ENCODE data around the gene BSN. TPM values are rescaled to one million over a fixed set of nuclear protein-coding genes. Genes with fewer than 3 reads are reported as not detected.

Gene BSN
- total RNA-seq, 4 donors from 2014 or later = under 0.01 to 0.38 (median 0.16) TPM; not detected in 1

DNA sequence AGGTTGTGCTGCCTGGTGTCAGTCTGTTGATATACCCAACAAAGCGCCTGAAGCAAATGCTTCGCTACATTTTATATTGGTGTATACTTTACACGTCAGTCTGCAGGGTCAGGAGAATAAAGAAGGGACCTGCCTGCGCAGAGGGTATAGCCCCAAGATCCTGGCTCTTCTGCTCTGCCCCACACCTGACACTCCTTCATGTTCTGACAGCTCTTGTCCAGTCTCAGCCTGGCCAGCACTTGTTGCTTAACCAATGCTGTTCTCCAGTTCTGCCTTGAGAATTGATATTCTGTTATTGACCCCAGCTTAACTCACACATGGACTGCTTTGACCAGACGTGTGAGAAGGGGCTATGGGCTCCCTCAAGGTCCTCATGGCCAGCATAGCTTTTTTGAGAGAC, 35.8 kb upstream of the BSN start:
- TF ChIP-seq, protein P1, sequence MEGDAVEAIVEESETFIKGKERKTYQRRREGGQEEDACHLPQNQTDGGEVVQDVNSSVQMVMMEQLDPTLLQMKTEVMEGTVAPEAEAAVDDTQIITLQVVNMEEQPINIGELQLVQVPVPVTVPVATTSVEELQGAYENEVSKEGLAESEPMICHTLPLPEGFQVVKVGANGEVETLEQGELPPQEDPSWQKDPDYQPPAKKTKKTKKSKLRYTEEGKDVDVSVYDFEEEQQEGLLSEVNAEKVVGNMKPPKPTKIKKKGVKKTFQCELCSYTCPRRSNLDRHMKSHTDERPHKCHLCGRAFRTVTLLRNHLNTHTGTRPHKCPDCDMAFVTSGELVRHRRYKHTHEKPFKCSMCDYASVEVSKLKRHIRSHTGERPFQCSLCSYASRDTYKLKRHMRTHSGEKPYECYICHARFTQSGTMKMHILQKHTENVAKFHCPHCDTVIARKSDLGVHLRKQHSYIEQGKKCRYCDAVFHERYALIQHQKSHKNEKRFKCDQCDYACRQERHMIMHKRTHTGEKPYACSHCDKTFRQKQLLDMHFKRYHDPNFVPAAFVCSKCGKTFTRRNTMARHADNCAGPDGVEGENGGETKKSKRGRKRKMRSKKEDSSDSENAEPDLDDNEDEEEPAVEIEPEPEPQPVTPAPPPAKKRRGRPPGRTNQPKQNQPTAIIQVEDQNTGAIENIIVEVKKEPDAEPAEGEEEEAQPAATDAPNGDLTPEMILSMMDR (IDR thresholded peaks at IDR 0.05; ENCODE audit: low read depth) = no peak

DNA sequence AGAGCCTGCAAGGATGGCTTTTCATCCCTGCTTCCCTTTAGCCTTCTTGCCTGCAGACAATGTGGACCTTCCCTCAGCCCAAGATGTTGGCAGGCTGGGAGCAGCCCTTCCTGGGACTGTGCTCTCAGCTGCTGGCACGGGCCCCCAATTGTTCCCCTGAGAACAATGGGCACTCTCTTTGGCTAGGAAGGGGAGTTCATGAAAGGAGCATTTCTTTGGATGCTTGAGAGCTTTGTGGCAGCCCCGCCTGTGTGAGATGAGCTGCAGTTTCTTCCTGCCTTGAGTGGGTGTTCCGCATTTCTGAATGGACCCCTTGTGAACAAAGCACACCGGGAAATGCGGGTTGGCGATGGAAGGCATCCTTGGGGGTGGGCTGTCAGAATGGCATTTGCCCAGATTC, 35.0 kb upstream of the BSN start:
- TF ChIP-seq, protein P1 (IDR thresholded peaks at IDR 0.05; ENCODE audit: low read depth) = no peak

DNA sequence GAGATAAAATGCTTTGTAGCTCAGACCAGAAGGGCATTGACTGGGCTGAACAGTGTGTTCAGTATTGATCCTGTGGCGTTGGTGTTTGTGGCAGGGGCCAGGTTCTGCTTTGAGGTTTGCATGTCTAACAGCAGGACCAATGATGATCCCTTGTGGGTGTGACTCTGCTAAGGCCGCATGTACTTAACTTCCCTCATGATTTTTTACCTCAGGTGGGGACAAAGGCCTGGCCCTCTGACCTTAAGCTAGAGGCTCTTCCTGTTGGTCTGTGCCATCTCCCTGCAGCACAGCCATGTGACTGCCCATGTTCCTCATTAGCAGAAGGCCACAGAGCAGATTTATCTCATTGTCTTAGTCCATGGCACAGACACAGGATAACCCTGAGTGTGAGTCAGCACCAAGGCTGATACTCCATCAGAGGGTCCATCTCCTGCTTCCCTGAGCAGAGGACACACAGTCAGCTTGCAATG, 34.3 kb upstream of the BSN start:
- TF ChIP-seq, protein P1 (IDR thresholded peaks at IDR 0.05; ENCODE audit: low read depth) = no peak

DNA sequence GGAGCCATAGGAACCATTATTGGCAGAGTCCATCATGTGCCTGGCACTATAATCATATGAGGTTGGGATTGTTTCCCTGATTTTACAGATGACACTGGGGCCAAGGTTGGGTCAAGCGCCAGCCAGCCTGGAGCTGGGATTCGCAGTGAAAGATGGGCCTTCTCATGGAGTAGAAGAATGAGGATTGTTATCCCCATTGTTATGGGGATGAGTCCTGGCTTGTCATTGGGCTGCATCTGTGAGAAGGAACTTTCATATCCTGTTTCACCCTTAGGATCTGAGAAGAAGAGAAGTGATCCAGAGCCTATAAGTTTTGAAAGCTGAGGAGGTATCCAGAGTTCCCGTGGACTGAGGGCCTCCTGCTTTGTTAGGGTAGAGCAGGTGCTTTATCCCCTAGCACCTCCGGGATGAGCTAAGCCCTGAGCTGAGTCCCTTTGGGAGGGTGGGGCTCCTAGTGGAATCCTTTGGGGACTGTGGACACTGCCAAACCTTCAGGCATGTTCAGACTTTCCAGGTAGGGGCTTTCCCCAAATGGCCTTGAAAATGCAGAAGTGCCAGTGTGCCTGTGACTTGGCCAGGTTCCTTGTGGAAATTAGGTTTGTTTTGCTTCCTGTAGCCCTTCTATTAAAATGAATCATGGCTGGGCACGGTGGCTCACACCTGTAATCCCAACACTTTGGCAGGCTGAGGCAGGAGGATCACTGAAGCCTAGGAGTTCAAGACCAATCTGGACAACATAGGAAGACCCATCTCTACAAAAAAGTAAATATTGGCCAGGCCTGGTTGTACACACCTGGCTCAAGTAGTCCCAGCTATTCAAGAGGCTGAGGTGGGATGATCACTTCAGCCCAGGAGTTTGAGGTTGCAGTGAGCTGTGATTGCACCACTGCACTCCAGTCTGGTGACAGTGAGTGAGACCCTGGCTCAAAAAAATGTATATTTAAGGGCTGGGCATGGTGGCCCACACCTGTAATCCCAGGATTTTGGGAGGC, 30.2 kb upstream of the BSN start:
- TF ChIP-seq, protein P1 (IDR thresholded peaks at IDR 0.05; ENCODE audit: low read depth) = no peak

DNA sequence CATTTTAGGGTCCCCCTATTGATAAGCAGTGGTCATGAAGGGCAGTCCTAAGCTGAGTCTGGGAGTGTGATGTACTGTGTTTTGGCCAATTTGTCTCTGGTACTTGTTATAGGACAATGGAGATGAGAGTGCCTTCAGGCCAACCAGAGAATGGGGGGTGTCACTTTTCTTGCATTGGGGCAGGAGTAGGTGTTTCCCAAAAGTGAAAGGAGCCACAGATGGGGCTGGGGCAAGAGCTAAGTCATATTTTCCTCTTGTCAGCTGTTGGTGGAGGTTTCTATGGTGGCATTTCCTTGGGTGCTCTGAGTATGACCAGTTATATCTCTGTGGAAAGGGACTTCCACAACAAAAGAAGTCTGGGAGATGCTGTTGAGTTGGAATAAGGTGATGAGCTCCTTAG, 24.7 kb upstream of the BSN start:
- TF ChIP-seq, protein P1 (IDR thresholded peaks at IDR 0.05; ENCODE audit: low read depth) = no peak

DNA sequence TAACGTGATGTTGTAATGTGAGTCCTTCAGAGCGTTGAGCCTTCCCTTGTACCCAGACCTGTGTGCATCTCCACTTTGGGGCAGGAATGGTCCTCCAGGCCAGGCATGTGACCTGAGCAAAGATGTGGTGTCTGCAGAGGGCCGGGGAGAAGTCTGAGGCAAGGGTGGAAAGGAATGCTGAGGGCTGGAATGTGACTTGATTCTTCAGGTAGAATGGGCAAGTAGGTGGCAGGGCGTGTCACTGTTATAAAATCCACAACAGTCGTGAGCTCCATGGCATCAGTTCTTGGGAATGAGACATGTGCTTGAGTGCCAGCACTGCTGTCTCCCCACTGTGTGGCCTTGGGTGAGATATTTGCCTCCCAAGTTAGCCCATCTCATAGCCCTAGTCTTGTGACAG, 24.0 kb upstream of the BSN start:
- TF ChIP-seq, protein P1 (IDR thresholded peaks at IDR 0.05; ENCODE audit: low read depth) = no peak

DNA sequence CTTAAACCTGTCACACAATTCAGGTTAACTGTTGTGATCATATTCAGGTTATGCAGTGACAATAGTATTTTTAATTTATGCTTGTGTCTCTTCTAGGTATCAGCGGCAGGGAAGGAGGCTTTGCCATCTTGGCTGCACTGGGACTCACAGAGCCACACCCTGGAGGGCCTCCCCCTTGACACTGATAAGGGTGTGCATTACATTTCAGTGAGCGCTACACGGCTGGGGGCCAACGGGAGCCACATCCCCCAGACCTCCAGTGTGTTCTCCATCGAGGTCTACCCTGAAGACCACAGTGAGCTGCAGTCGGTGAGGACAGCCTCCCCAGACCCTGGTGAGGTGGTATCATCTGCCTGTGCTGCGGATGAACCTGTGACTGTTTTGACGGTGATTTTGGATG, 23.6 kb upstream of the BSN start:
- TF ChIP-seq, protein P1 (IDR thresholded peaks at IDR 0.05; ENCODE audit: low read depth) = no peak

Data from subcutaneous adipose tissue (tissue), 4 donors.